Loucy (cell line): Measurements from ENCODE around the gene ANK3.

ENCODE experiments used
- H2AFZ ChIP-seq: fragments of 200-600 bp; sonication (generic); 2 replicates; pipeline ENCODE4 v1.6.0; 2016; ENCODE audit warnings: antibody characterized with exemption, mild to moderate bottlenecking, low read length, moderate library complexity
- H3F3A ChIP-seq: fragments of 200-600 bp; 2 replicates; pipeline ENCODE4 v1.6.0; 2016; ENCODE audit warnings: antibody characterized with exemption, low read depth, mild to moderate bottlenecking
- H3K27me3 ChIP-seq: fragments of 200-600 bp; sonication (generic); 2 replicates; pipeline ENCODE4 v1.6.1; 2014; ENCODE audit warnings: low read length, mild to moderate bottlenecking; ENCODE audit not compliant: insufficient read depth, poor library complexity, severe bottlenecking
- H3K36me3 ChIP-seq: fragments of 200-600 bp; sonication (generic); 2 replicates; pipeline ENCODE4 v1.6.1; 2016; ENCODE audit warnings: low read length; ENCODE audit not compliant: insufficient read depth
- H3K4me1 ChIP-seq: fragments of 200-600 bp; sonication (generic); 2 replicates; pipeline ENCODE4 v1.5.1; 2014; ENCODE audit warnings: low read length, mild to moderate bottlenecking; ENCODE audit not compliant: insufficient read depth, poor library complexity, severe bottlenecking
- H3K4me2 ChIP-seq: fragments of 200-600 bp; sonication (generic); 2 replicates; pipeline ENCODE4 v1.6.0; 2014; ENCODE audit warnings: antibody characterized with exemption, low read length, low read depth, mild to moderate bottlenecking; ENCODE audit not compliant: poor library complexity, severe bottlenecking
- H3K4me3 ChIP-seq: fragments of 200-600 bp; sonication (generic); 2 replicates; pipeline ENCODE4 v1.5.1; 2014; ENCODE audit warnings: low read length, mild to moderate bottlenecking, mixed read lengths; ENCODE audit not compliant: poor library complexity, severe bottlenecking
- H3K79me2 ChIP-seq: fragments of 200-600 bp; sonication (generic); 2 replicates; pipeline ENCODE4 v1.6.1; 2014; ENCODE audit warnings: low read length; ENCODE audit not compliant: insufficient read depth
- H3K9ac ChIP-seq: fragments of 200-600 bp; sonication (generic); 2 replicates; pipeline ENCODE4 v1.6.0; 2014; ENCODE audit warnings: mild to moderate bottlenecking, low read depth, low read length, moderate library complexity; ENCODE audit not compliant: poor library complexity, severe bottlenecking
- H3K9me2 ChIP-seq: fragments of 200-600 bp; sonication (generic); replicated peaks from 2 replicates; pipeline ENCODE4 v1.6.1; 2016; ENCODE audit warnings: low read depth, low read length, mixed read lengths
- H3K9me3 ChIP-seq: fragments of 200-600 bp; sonication (generic); 2 replicates; pipeline ENCODE4 v1.6.1; 2014; ENCODE audit warnings: mild to moderate bottlenecking, antibody characterized with exemption, low read length, low read depth; ENCODE audit not compliant: insufficient read depth
- H4K20me1 ChIP-seq: fragments of 200-600 bp; sonication (generic); 2 replicates; pipeline ENCODE4 v1.6.0; 2014; ENCODE audit warnings: antibody characterized with exemption, low read length, mild to moderate bottlenecking; ENCODE audit not compliant: insufficient read depth, poor library complexity, severe bottlenecking
- EZH2phosphoT487 ChIP-seq: fragments of 200-600 bp; IDR thresholded peaks from 2 replicates; pipeline ENCODE4 v1.6.1; 2018; ENCODE audit warnings: antibody characterized with exemption, mild to moderate bottlenecking, moderate library complexity, borderline replicate concordance
- TF ChIP-seq, protein P1 (sequence below): fragments of 200-600 bp; sonication (generic); conservative IDR thresholded peaks from 2 replicates; pipeline ENCODE4 v1.5.1; 2014; ENCODE audit warnings: mild to moderate bottlenecking, antibody characterized with exemption, low read length

ANK3 gene

DNA sequence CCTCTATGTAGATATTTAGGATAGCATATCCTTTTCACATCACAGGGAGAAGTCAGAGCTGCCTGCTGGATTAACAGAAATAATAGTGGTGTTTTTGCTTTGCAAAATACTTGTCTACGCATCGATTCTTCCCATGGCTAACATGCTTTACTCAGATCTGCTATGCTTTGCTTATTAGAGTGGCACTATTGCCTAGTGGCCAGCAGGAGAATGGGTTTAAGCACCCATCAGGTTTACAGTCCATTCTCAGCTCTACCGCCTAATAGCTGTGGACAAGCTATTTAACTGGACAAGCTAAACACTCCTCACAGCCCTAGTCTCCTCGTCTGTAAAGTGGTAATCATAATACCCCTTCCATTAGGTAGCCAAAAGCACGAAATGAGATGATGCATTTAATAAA lies 265.1 kb downstream of the ANK3 start:
- H3K79me2 ChIP-seq, result no peaks in the 10 kb centered on the region
- no peak for TF ChIP-seq EZH2phosphoT487
- TF ChIP-seq, protein P1, sequence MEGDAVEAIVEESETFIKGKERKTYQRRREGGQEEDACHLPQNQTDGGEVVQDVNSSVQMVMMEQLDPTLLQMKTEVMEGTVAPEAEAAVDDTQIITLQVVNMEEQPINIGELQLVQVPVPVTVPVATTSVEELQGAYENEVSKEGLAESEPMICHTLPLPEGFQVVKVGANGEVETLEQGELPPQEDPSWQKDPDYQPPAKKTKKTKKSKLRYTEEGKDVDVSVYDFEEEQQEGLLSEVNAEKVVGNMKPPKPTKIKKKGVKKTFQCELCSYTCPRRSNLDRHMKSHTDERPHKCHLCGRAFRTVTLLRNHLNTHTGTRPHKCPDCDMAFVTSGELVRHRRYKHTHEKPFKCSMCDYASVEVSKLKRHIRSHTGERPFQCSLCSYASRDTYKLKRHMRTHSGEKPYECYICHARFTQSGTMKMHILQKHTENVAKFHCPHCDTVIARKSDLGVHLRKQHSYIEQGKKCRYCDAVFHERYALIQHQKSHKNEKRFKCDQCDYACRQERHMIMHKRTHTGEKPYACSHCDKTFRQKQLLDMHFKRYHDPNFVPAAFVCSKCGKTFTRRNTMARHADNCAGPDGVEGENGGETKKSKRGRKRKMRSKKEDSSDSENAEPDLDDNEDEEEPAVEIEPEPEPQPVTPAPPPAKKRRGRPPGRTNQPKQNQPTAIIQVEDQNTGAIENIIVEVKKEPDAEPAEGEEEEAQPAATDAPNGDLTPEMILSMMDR, result no peak
- no peak overlapping the region for H3K4me3 ChIP-seq

DNA sequence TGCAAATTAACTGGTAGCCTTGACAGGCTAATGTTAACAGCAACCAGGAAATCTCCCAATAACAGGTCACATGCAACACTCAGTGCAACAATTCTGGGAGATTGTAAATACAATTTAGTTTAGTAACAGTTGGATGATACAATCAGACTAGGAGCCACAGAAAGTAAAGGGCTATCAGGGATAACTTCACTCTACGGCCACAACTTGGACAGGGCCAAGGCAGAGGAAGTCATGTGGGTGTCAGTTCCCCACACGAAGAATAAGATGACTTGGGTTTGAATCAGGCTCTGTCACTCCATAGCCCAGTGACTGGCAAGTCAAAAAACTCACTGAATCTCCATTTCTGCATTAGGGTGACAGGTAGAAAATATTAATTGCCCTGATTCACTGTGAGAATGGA lies 266.0 kb downstream of the ANK3 start:
- Histone ChIP-seq H2AFZ (no peak overlapping the region), H3K4me3 (no peak overlapping the region)

More for the DNA sequence above, 265.1 kb downstream of the ANK3 start:
- H4K20me1 ChIP-seq, result no peaks in the 10 kb centered on the region
- H2AFZ ChIP-seq, result no peak overlapping the region
- H3K9me2 ChIP-seq, result no peaks in the 10 kb centered on the region
- no peak overlapping the region for H3K4me2 ChIP-seq
- no peaks in the 10 kb centered on the region for H3K9me3 ChIP-seq
- H3K9ac ChIP-seq, result no peak overlapping the region
- H3K36me3 ChIP-seq, result no peaks in the 10 kb centered on the region
- no peaks in the 10 kb centered on the region for H3K4me1 ChIP-seq
- H3K27me3 ChIP-seq, result no peaks in the 10 kb centered on the region
- no peaks in the 10 kb centered on the region for H3F3A ChIP-seq

DNA sequence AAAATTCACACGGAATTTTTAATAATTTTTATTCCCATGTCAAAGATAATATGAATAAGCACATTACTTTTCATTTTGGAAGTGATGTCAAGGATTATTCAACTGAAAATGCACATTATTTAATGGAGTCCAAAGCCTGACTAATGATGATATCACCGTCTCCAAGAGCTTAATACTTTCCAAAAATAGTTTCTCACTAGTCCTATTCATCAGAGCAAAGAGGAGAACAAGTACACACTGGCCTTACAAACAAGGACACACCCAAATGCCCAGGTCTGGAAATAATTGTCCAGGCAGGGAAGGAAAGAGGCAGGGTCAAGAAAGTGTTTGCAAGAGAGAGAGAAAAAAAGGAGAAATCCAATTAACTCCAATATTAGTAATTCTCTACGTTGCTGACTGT lies 266.5 kb downstream of the ANK3 start:
- Histone ChIP-seq H2AFZ (no peak overlapping the region), H3K4me2 (no peak overlapping the region), H3K4me3 (no peak overlapping the region), H3K9ac (no peak overlapping the region), H3K4me1 (no peaks in the 10 kb centered on the region), H3K36me3 (no peaks in the 10 kb centered on the region), H3K9me2 (no peaks in the 10 kb centered on the region), H3F3A (no peaks in the 10 kb centered on the region), H3K79me2 (no peaks in the 10 kb centered on the region), H4K20me1 (no peaks in the 10 kb centered on the region), H3K27me3 (no peaks in the 10 kb centered on the region), H3K9me3 (no peaks in the 10 kb centered on the region)
- no peak for TF ChIP-seq EZH2phosphoT487
- TF ChIP-seq, protein P1, result no peak

More for the DNA sequence above, 266.0 kb downstream of the ANK3 start:
- Histone ChIP-seq H3K36me3 (no peaks in the 10 kb centered on the region), H3K4me2 (no peak overlapping the region), H3K9me3 (no peaks in the 10 kb centered on the region), H3F3A (no peaks in the 10 kb centered on the region), H3K4me1 (no peaks in the 10 kb centered on the region), H3K27me3 (no peaks in the 10 kb centered on the region), H3K9ac (no peak overlapping the region), H3K9me2 (no peaks in the 10 kb centered on the region), H3K79me2 (no peaks in the 10 kb centered on the region), H4K20me1 (no peaks in the 10 kb centered on the region)
- TF ChIP-seq EZH2phosphoT487, result no peak
- TF ChIP-seq, protein P1, result no peak
